ENCODE data around the gene TLNRD1.

Gene TLNRD1

GRCh38 chr15:81032355-81032754 is 31.6 kb downstream of the TLNRD1 start:
- H3K4me3 ChIP-seq (replicated peaks; ENCODE audit: low read depth, low read length): no peak overlapping the region
- DNase-seq (ENCODE audit: low read depth): no peak
- no peak for TF ChIP-seq CTCF (IDR thresholded peaks at IDR 0.05; ENCODE audit: low read length, missing control alignments)

- DNase-seq (ENCODE audit: low read depth): no peak
- H3K4me3 ChIP-seq (replicated peaks; ENCODE audit: low read depth, low read length): no peak overlapping the region
- no peak for TF ChIP-seq CTCF (IDR thresholded peaks at IDR 0.05; ENCODE audit: low read length, missing control alignments)
Observed at GRCh38 chr15:81032818-81033217, 32.1 kb downstream of the TLNRD1 start.

GRCh38 chr15:81033508-81033907 is 32.8 kb downstream of the TLNRD1 start:
- H3K4me3 ChIP-seq (replicated peaks; ENCODE audit: low read depth, low read length): no peak overlapping the region
- no peak for DNase-seq (ENCODE audit: low read depth)
- no peak for TF ChIP-seq CTCF (IDR thresholded peaks at IDR 0.05; ENCODE audit: low read length, missing control alignments)

DNA sequence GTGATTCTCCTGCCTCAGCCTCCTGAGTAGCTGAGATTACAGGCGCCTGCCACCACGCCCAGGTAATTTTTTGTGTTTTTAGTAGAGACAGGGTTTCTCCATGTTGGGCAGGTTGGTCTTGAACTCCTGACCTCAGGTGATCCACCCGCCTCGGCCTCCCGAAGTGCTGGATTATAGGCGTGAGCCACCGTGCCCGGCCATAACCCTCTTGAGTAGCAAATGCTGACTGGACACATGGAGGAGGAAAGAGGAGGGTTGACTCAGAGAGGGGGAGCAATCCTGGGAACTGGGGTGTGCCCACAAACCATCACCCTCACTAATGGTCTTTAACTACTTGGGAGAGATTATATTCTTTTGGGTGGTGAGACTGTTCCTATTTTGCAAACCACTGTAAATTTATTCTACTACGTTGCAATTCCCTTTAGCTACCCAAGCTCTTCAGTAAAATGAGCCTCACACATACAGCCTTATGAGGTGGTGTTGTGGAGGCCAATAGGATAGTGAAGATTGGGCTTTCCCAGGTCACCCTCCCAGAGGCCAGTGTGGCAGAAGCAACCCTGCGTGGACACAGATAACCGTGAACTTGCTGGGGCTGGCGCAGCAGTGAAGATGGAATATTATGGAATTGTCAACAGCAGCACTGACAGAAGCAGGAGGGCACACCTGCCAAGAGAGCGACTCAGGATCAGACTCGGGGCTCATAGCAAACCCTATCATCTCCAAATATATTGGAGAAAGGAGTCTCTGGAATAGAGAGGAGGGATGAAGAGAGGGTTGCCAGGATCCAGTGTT is 37.4 kb downstream of the TLNRD1 start:
- no peak overlapping the region for H3K4me3 ChIP-seq (replicated peaks; ENCODE audit: low read depth, low read length)
- TF ChIP-seq CTCF (IDR thresholded peaks at IDR 0.05; ENCODE audit: low read length, missing control alignments): no peak
- no peak for DNase-seq (ENCODE audit: low read depth)

GRCh38 chr15:81038975-81039607 is 38.4 kb downstream of the TLNRD1 start:
- peak; percentile 69 for DNase-seq (ENCODE audit: low read depth)
- H3K4me3 ChIP-seq (replicated peaks; ENCODE audit: low read depth, low read length): no peak overlapping the region
- TF ChIP-seq CTCF (IDR thresholded peaks at IDR 0.05; ENCODE audit: low read length, missing control alignments): no peak

- no peak for DNase-seq (ENCODE audit: low read depth)
- TF ChIP-seq CTCF (IDR thresholded peaks at IDR 0.05; ENCODE audit: low read length, missing control alignments): no peak
- no peak overlapping the region for H3K4me3 ChIP-seq (replicated peaks; ENCODE audit: low read depth, low read length)
Observed at GRCh38 chr15:81040757-81041156, 40.0 kb downstream of the TLNRD1 start.

All from fibroblast of pulmonary artery (primary cell).